WERI-Rb-1 (cell line): ENCODE data around the gene TRIM59.
A peak's percentile ranks its signal among the peaks of the same experiment; 100 is the strongest.

Source experiments
- DNase-seq: peaks from one replicate; pipeline ENCODE4 v3.0.0-alpha.2; 2020
- H3K27ac ChIP-seq: fragments of 250-450 bp; sonication (Bioruptor Pico); 2 replicates; pipeline ENCODE4 v1.5.1; 2020; ENCODE audit warnings: mild to moderate bottlenecking, moderate library complexity
- H3K27me3 ChIP-seq: fragments of 250-450 bp; sonication (Bioruptor Pico); 2 replicates; pipeline ENCODE4 v1.5.1; 2021; ENCODE audit warnings: mild to moderate bottlenecking, low read depth, moderate library complexity; ENCODE audit not compliant: insufficient read depth, severe bottlenecking
- H3K36me3 ChIP-seq: fragments of 250-450 bp; sonication (Bioruptor Pico); 2 replicates; pipeline ENCODE4 v1.5.1; 2020; ENCODE audit warnings: mild to moderate bottlenecking, moderate library complexity
- H3K4me3 ChIP-seq: 2 replicates; pipeline ENCODE4 v1.5.1; 2011; ENCODE audit warnings: low read depth, mild to moderate bottlenecking, control low read depth, low read length
- H3K9me3 ChIP-seq: fragments of 250-450 bp; sonication (Bioruptor Pico); 2 replicates; pipeline ENCODE4 v1.5.1; 2021; ENCODE audit warnings: mild to moderate bottlenecking, moderate library complexity; ENCODE audit not compliant: severe bottlenecking
- CTCF ChIP-seq: IDR thresholded peaks from 2 replicates; pipeline ENCODE4 v1.5.1; 2011; ENCODE audit warnings: low read depth, mild to moderate bottlenecking, control low read depth, inconsistent platforms, low read length

The TRIM59 gene

DNA sequence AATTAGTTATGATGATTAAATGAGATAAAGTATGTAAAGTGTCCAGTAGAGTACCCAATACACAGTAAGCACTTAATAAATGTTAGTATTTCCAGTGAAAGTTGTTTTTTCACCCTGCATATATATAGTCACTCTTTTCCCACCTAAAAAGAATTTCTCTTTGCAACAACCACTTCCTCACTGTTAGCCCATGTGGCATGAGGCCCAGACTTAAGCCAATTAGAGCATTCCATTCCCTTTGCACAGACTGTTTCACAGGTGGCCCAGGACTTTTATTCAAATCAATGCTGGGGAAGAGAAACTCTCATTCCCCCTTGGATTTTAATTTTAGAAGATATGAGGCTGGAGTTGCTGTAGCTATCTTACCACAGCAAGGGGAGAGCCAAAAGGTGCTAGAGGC is 54.3 kb downstream of the TRIM59 start:
- Histone ChIP-seq H3K27ac (peak overlapping the region; percentile 75), H3K36me3 (peaks cover 8% of the 10 kb centered on the region), H3K4me3 (no peak overlapping the region), H3K9me3 (no peaks in the 10 kb centered on the region), H3K27me3 (no peaks in the 10 kb centered on the region)
- DNase-seq = peak; percentile 34
- no peak for TF ChIP-seq CTCF

GRCh38 chr3:160394009-160394392 is 55.6 kb downstream of the TRIM59 start:
- Histone ChIP-seq H3K9me3 (no peaks in the 10 kb centered on the region), H3K27me3 (no peaks in the 10 kb centered on the region), H3K4me3 (no peak overlapping the region), H3K36me3 (no peaks in the 10 kb centered on the region), H3K27ac (no peak overlapping the region)
- no peak for TF ChIP-seq CTCF
- DNase-seq = no peak

DNA sequence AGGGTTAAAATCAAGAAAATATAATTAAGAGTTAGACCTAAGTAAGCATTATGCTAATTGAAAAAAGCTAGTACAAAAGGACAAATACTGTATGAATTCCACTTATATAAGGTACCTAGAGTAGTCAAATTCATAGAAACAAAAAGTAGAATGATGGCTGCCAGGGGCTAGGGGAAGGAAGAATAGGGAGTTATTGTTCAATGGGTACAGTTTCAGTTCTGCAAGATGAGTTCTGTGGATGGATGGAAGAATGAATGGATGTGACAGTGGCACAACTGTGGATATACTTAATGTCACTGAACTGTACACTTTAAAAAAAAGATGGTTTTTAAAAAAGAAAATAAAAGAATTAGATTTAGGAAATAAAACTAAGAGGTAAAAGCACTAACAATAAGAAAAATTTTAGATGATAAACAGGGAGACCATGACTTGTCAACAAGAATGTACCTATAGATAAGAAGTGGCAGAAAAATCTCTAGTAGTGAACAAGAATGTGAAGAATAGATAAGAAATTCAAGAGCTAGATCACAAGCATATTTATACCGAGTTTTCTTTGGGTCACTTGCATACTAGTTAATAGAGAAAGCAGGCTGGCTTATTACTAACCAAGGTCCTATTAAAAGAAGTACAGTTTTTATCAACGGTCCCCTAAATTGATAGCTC is 56.1 kb downstream of the TRIM59 start:
- Histone ChIP-seq H3K36me3 (no peaks in the 10 kb centered on the region), H3K27ac (no peak overlapping the region), H3K27me3 (no peaks in the 10 kb centered on the region), H3K4me3 (no peak overlapping the region), H3K9me3 (no peaks in the 10 kb centered on the region)
- DNase-seq = no peak
- no peak for TF ChIP-seq CTCF

DNA sequence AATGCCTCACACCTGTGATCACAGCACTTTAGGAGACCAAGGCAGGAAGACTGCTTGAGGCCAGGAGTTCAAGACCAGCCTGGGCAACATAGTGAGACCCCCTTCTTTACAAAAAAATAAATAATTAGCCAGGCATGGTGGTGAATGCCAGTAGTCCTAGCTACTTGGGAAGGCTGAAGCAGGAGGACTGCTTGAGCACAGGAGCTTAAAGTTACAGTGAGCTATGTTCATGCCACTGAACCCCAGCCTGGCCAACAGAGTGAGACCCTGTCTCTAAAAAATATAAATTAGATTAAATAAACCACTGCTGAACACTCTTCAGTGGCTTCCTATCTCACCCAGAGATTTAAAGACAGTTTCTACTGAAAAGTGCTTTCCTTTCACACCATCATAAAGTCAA is 56.8 kb downstream of the TRIM59 start:
- no peaks in the 10 kb centered on the region for H3K36me3 ChIP-seq
- H3K9me3 ChIP-seq = no peaks in the 10 kb centered on the region
- H3K27ac ChIP-seq = no peak overlapping the region
- no peak for DNase-seq
- no peak overlapping the region for H3K4me3 ChIP-seq
- no peak for TF ChIP-seq CTCF
- no peaks in the 10 kb centered on the region for H3K27me3 ChIP-seq

DNA sequence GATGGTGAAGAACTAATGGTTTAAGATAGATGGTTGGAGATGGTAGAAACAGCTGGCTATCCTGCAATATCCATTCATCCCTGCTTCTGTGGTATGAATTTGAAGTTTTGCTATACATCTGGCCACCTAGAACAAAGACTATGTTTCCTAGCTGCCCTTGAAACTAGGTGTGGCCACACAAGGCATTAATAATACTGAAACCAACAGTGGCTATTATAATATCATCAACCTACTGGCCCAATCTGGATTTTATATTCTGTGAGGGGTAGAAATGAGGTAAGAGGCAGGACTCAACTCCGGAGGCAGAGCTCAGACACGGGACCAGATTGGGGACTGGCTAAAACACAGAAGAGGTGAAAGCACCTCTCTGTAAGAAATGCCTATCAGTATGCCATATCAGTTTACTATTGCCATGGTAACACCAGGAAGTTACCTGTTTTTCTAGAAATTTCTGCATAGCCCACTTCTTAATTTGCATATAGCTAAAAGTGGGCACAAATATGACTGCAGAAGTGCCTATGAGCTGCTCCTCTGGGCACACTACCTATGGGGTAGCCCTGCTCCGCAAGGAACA is 58.9 kb downstream of the TRIM59 start:
- H3K27ac ChIP-seq = no peak overlapping the region
- no peak overlapping the region for H3K4me3 ChIP-seq
- no peak for DNase-seq
- H3K27me3 ChIP-seq = no peaks in the 10 kb centered on the region
- H3K36me3 ChIP-seq = no peaks in the 10 kb centered on the region
- TF ChIP-seq CTCF = no peak
- no peaks in the 10 kb centered on the region for H3K9me3 ChIP-seq
